GM12878 (cell line): ENCODE data around the gene VPS25. TPM values are rescaled to one million over a fixed set of nuclear protein-coding genes. Genes with fewer than 3 reads are reported as not detected.

Source experiments
- ATAC-seq: fragments of 200-7000 bp; cut with Tn5 transposase; 3 replicates; pipeline ENCODE4 v1.9.1; 2020; ENCODE audit warnings: mild to moderate bottlenecking, moderate library complexity
- BruUV-seq: library from RNA; stranded (reverse); fragments of 400-500 nt; replicated peaks from 2 replicates; lab custom pipeline; 2021; lab: Mats Ljungman, UMichigan
- CTCF ChIA-PET: fragments of 300-600 bp; sonication (Branson Sonifier 250); formaldehyde crosslinking; extraction: SDS; loops from one replicate; lab custom pipeline; 2021; ENCODE audit warnings: inconsistent platforms; lab: Yijun Ruan, JAX
- POLR2A ChIA-PET: fragments of 350-600 bp; formaldehyde crosslinking; extraction: SDS; loops from one replicate; lab custom pipeline; 2021; ENCODE audit warnings: inconsistent platforms; lab: Charles Lee
- RAD21 ChIA-PET: fragments of 300-600 bp; sonication (Branson Sonifier 250); formaldehyde crosslinking; loops from one replicate; lab custom pipeline; 2023; ENCODE audit warnings: antibody characterized with exemption; ENCODE audit not compliant: unreplicated experiment; lab: Charles Lee
- SMC1A ChIA-PET: fragments of 300-600 bp; sonication (Branson Sonifier 250); formaldehyde crosslinking; loops from one replicate; lab custom pipeline; 2023; ENCODE audit not compliant: unreplicated experiment, uncharacterized antibody; lab: Charles Lee
- DNase-seq: peaks from one replicate; pipeline ENCODE4 v3.0.0-alpha.2; 2011; ENCODE audit warnings: low read depth, low spot score
- FAIRE-seq: peaks from 3 replicates; lab custom pipeline; 2011; peaks lifted over from hg19 to GRCh38; lab: Jason Lieb, UNC
- H2AFZ ChIP-seq: 2 replicates; pipeline ENCODE4 v1.6.0; 2011; ENCODE audit warnings: low read depth, low read length, control low read depth; ENCODE audit not compliant: control insufficient read depth
- H3K27ac ChIP-seq: 2 replicates; pipeline ENCODE4 v1.5.1; 2011; ENCODE audit warnings: control low read depth; ENCODE audit not compliant: control insufficient read depth, insufficient read depth
- H3K27me3 ChIP-seq, 2 experiments: replicated peaks in 1 of 2; 2 replicates each; pipeline versions ENCODE4 v1.6.0 to v1.6.1; 2011; ENCODE audit warnings: low read length in 1 of 2; ENCODE audit not compliant: control insufficient read depth in 2 of 2, insufficient read depth in 2 of 2
- H3K36me3 ChIP-seq, 2 experiments: 2 replicates each; pipeline ENCODE4 v1.5.1; 2011; ENCODE audit warnings: low read length in 1 of 2; ENCODE audit not compliant: control insufficient read depth in 2 of 2, insufficient read depth in 2 of 2
- H3K4me1 ChIP-seq: 2 replicates; pipeline ENCODE4 v1.6.1; 2011; ENCODE audit warnings: mild to moderate bottlenecking, low read length, moderate library complexity, mixed read lengths; ENCODE audit not compliant: control insufficient read depth, insufficient read depth
- H3K4me2 ChIP-seq: 2 replicates; pipeline ENCODE4 v1.6.0; 2011; ENCODE audit warnings: control low read depth; ENCODE audit not compliant: control insufficient read depth, insufficient read depth
- H3K4me3 ChIP-seq: fragments of 200-600 bp; sonication (generic); 2 replicates; pipeline ENCODE4 v1.5.1; 2016
- H3K79me2 ChIP-seq: 2 replicates; pipeline ENCODE4 v1.6.0; 2011; ENCODE audit warnings: low read length; ENCODE audit not compliant: control insufficient read depth, insufficient read depth
- H3K9ac ChIP-seq: 2 replicates; pipeline ENCODE4 v1.8.0; 2011; ENCODE audit warnings: low read length, control low read depth, mixed read lengths; ENCODE audit not compliant: control insufficient read depth, insufficient read depth
- H3K9me3 ChIP-seq: replicated peaks from 3 replicates; pipeline ENCODE4 v1.5.1; 2011; ENCODE audit warnings: mild to moderate bottlenecking, low read length; ENCODE audit not compliant: control insufficient read depth, insufficient read depth
- H4K20me1 ChIP-seq: 2 replicates; pipeline ENCODE4 v1.6.0; 2011; ENCODE audit not compliant: control insufficient read depth, insufficient read depth
- ATF7 ChIP-seq: fragments of 450-650 bp; IDR thresholded peaks from 2 replicates; pipeline ENCODE4 v1.6.1; 2016; ENCODE audit warnings: low read depth, mild to moderate bottlenecking
- CREB1 ChIP-seq: IDR thresholded peaks from 2 replicates; pipeline ENCODE4 v1.6.1; 2012; ENCODE audit warnings: low read depth, mild to moderate bottlenecking, inconsistent platforms
- HDAC2 ChIP-seq: fragments of 200-600 bp; sonication (generic); IDR thresholded peaks from 2 replicates; pipeline ENCODE4 v1.6.1; 2017
- HDAC6 ChIP-seq: fragments of 200-600 bp; sonication (generic); IDR thresholded peaks from one replicate; pipeline ENCODE4 v1.8.0; 2017; ENCODE audit warnings: antibody characterized with exemption; ENCODE audit not compliant: unreplicated experiment
- MEF2A ChIP-seq: IDR thresholded peaks from 2 replicates; pipeline ENCODE4 v1.6.1; 2011; ENCODE audit warnings: low read depth, mild to moderate bottlenecking, low read length, moderate library complexity; ENCODE audit not compliant: insufficient read depth
- MTA2 ChIP-seq: fragments of 450-650 bp; IDR thresholded peaks from 2 replicates; pipeline ENCODE4 v1.6.1; 2016; ENCODE audit warnings: low read depth, mild to moderate bottlenecking, moderate library complexity
- PAX5 ChIP-seq: IDR thresholded peaks from 2 replicates; pipeline ENCODE4 v1.6.1; 2011; ENCODE audit warnings: low read depth, low read length, borderline replicate concordance
- PRDM15 ChIP-seq: fragments of 450-650 bp; formaldehyde crosslinking; IDR thresholded peaks from 2 replicates; pipeline ENCODE4 v1.4.0; 2020; ENCODE audit warnings: mild to moderate bottlenecking, moderate library complexity
- RBBP5 ChIP-seq: fragments of 200-600 bp; sonication (generic); conservative IDR thresholded peaks from 2 replicates; pipeline ENCODE4 v1.6.1; 2016
- SP1 ChIP-seq: IDR thresholded peaks from one replicate; pipeline ENCODE4 v1.6.1; 2011; ENCODE audit warnings: low read depth, low read length
- TARDBP ChIP-seq: IDR thresholded peaks from 2 replicates; pipeline ENCODE4 v1.6.1; 2016; ENCODE audit warnings: borderline replicate concordance
- TBL1XR1 ChIP-seq: IDR thresholded peaks from 2 replicates; pipeline ENCODE4 v1.6.1; 2012; ENCODE audit warnings: low read depth, low read length, improper control_type of control experiment
- ZBED1 ChIP-seq: IDR thresholded peaks from 2 replicates; pipeline ENCODE4 v1.6.1; 2016; ENCODE audit warnings: borderline replicate concordance
- ZSCAN29 ChIP-seq: fragments of 450-650 bp; IDR thresholded peaks from 2 replicates; pipeline ENCODE4 v1.6.1; 2017; ENCODE audit warnings: mild to moderate bottlenecking, moderate library complexity
- WGBS: methylation state at CpG from one replicate; pipeline ENCODE4 v1.1.6; 2016; ENCODE audit warnings: low lambda C conversion rate; ENCODE audit not compliant: insufficient replicate concordance, insufficient coverage; ENCODE audit errors: missing lambda C conversion rate; 5-methylcytosine and 5-hydroxymethylcytosine counted together
- in situ Hi-C: fragments of 300-500 bp; cut with MboI; formaldehyde crosslinking; loops from 9 replicates; pipeline ENCODE4 v1.14.3; 2018; ENCODE audit warnings: mixed read lengths
- intact Hi-C: fragments of 100-400 bp; cut with micrococcal nuclease; formaldehyde crosslinking; loops from one replicate; pipeline ENCODE4 v1.14.2; 2022; ENCODE audit not compliant: unreplicated experiment
- polyA plus RNA-seq, 11 experiments: library from polyadenylated mRNA; depleted of rRNA in 4 of 11; unstranded in 6 of 11; stranded (reverse) in 5 of 11; fragments of >200 nt; fragmentation: Nextera tagmentation in 4 of 11; fragmentation: Illumina TruSeq in 1 of 11; extraction: Ambion mirVana in 4 of 11; extraction: Trizol in 1 of 11; gene quantifications; 1 replicate in 1 of 11; 2 replicates in 10 of 11; pipeline versions ENCODE4 v1.2.1 to v1.2.3, GENCODE V29; 2011 to 2016; ENCODE audit warnings: inconsistent platforms in 2 of 11, missing spikeins in 2 of 11, low read depth in 1 of 11
- total RNA-seq, 4 experiments: library from RNA; depleted of rRNA in 3 of 4; stranded (reverse); fragments of >200 nt in 3 of 4; fragmentation: Illumina TruSeq in 1 of 4; extraction: Trizol in 1 of 4; gene quantifications; 2 replicates each; pipeline versions ENCODE4 v1.2.1 to v1.2.3, GENCODE V29; 2013 to 2021
- TF ChIP-seq, protein P1 (sequence below): fragments of 450-650 bp; IDR thresholded peaks from 2 replicates; pipeline ENCODE4 v1.6.1; 2017; ENCODE audit warnings: mild to moderate bottlenecking, moderate library complexity

VPS25 gene
- total and polyA plus RNA-seq, 10 of the 15 experiments (the other 5 are each of a cell fraction or from before 2014, with no cell fraction given), result 92.7 to 185 (median 136) TPM

DNA sequence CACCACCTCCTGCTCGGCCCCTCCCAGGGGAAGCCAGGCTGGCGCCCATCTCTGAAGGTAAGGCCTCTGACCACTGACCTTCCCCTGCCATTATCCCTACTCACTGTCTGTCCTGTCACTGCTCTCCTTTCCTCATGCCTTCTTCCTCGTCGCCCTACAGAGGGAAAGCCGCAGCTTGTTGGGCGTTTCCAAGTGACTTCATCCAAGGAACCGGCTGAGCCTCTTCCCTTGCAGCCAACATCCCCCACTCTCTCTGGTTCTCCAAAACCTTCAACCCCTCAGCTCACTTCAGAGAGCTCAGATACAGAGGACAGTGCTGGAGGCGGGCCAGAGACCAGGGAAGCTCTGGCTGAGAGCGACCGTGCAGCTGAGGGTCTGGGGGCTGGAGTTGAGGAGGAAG is 22.2 kb downstream of the VPS25 start (continued):
- TF ChIP-seq, protein P1, sequence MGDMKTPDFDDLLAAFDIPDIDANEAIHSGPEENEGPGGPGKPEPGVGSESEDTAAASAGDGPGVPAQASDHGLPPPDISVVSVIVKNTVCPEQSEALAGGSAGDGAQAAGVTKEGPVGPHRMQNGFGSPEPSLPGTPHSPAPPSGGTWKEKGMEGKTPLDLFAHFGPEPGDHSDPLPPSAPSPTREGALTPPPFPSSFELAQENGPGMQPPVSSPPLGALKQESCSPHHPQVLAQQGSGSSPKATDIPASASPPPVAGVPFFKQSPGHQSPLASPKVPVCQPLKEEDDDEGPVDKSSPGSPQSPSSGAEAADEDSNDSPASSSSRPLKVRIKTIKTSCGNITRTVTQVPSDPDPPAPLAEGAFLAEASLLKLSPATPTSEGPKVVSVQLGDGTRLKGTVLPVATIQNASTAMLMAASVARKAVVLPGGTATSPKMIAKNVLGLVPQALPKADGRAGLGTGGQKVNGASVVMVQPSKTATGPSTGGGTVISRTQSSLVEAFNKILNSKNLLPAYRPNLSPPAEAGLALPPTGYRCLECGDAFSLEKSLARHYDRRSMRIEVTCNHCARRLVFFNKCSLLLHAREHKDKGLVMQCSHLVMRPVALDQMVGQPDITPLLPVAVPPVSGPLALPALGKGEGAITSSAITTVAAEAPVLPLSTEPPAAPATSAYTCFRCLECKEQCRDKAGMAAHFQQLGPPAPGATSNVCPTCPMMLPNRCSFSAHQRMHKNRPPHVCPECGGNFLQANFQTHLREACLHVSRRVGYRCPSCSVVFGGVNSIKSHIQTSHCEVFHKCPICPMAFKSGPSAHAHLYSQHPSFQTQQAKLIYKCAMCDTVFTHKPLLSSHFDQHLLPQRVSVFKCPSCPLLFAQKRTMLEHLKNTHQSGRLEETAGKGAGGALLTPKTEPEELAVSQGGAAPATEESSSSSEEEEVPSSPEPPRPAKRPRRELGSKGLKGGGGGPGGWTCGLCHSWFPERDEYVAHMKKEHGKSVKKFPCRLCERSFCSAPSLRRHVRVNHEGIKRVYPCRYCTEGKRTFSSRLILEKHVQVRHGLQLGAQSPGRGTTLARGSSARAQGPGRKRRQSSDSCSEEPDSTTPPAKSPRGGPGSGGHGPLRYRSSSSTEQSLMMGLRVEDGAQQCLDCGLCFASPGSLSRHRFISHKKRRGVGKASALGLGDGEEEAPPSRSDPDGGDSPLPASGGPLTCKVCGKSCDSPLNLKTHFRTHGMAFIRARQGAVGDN, result no peak
- TF ChIP-seq MEF2A, result no peak
- no peak for TF ChIP-seq TBL1XR1
- no peak for TF ChIP-seq ZBED1

DNA sequence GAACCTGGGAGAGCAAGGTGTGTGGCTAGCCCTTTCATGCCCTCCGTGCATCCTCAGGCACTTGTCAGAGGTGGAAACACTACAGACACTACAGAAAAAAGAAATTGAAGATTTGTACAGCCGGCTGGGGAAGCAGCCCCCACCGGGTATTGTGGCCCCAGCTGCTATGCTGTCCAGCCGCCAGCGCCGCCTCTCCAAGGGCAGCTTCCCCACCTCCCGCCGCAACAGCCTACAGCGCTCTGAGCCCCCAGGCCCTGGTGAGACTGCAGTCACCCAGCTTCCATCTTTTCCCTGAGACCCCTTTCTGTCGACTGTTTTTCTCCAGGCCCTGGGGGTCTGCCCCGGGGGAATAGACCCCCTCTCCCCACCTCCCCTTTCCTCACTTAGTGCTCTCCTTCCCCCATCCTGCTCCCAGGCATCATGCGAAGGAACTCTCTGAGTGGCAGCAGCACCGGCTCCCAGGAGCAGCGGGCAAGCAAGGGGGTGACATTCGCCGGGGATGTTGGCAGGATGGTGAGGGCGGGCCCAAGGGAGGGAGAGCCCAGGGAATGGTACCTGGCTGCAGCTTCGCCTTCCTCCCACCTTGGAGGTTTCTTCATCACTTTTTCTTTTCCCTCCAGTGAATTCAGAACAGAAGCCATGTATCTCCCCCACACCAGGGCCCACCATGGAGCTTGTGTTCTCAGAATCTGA is 23.0 kb downstream of the VPS25 start:
- Histone ChIP-seq H3K4me2 (no peak overlapping the region), H3K9me3 (no peaks in the 10 kb centered on the region), H3K4me3 (no peak overlapping the region), H3K27me3 (no peaks in the 10 kb centered on the region), H4K20me1 (no peaks in the 10 kb centered on the region), H3K4me1 (peaks cover 10% of the 10 kb centered on the region), H3K79me2 (peaks cover 6% of the 10 kb centered on the region), H3K9ac (no peak overlapping the region), H3K27ac (no peak overlapping the region), H2AFZ (no peak overlapping the region), H3K36me3 (no peaks in the 10 kb centered on the region)
- ChIA-PET CTCF (interaction anchor here (1.1 to 2.9 kb wide), 4 partner anchors 23 to 28 kb away, joined by 3 to 11 read pairs (median 9); partner anchors contain the start of genes BECN1 and VPS25), RAD21 (no interaction called here), POLR2A (interaction anchor here (0.6 kb wide), 1 partner anchor 39 kb away, joined by 3 read pairs; no protein-coding TSS in a partner anchor), SMC1A (interaction anchor here (1.5 kb wide), 2 partner anchors 36 to 218 kb away, joined by 3 to 5 read pairs; no protein-coding TSS in a partner anchor)
- in situ Hi-C loops (no loop called here), intact Hi-C loops (no loop called here)
- 97% methylated on average over 18 of the region's 18 CpGs for WGBS
- FAIRE-seq, result no peak
- BruUV-seq, result no TSS peak
- no peak for ATAC-seq
- DNase-seq, result no peak
- TF ChIP-seq MTA2, result no peak
- TF ChIP-seq PAX5, result no peak
- TF ChIP-seq ZSCAN29, result no peak
- no peak for TF ChIP-seq HDAC6
- TF ChIP-seq TARDBP, result no peak
- TF ChIP-seq RBBP5, result no peak
- no peak for TF ChIP-seq CREB1
- TF ChIP-seq HDAC2, result no peak
- TF ChIP-seq ATF7, result no peak
- no peak for TF ChIP-seq SP1
- no peak for TF ChIP-seq PRDM15
